WTC11 (cell line): ENCODE data around the gene IL1RAPL2. TPM values are rescaled to one million over a fixed set of nuclear protein-coding genes. Genes with fewer than 3 reads are reported as not detected.

Experiments
- ATAC-seq: fragments of 200-7000 bp; cut with Tn5 transposase; 2 replicates; pipeline ENCODE4 v1.10.0; 2021; ENCODE audit warnings: mild to moderate bottlenecking, moderate library complexity
- CTCF ChIA-PET: fragments of 300-600 bp; sonication (Branson Sonifier 250); formaldehyde crosslinking; loops from one replicate; lab custom pipeline; 2021; ENCODE audit warnings: antibody characterized with exemption; lab: Charles Lee
- POLR2A ChIA-PET: fragments of 350-600 bp; sonication (Branson Sonifier 250); formaldehyde crosslinking; loops from one replicate; lab custom pipeline; 2021; ENCODE audit warnings: antibody characterized with exemption; lab: Charles Lee
- DNase-seq: peaks from one replicate; pipeline ENCODE4 v3.0.0; 2021; ENCODE audit warnings: low spot score
- H3K27ac Mint-ChIP-seq: 2 replicates; pipeline ENCODE4 v1.8.0; 2021; ENCODE audit warnings: mixed read lengths
- H3K27me3 Mint-ChIP-seq: 2 replicates; pipeline ENCODE4 v1.8.0; 2021; ENCODE audit warnings: low read depth, mild to moderate bottlenecking, moderate library complexity, mixed read lengths
- H3K36me3 Mint-ChIP-seq: 2 replicates; pipeline ENCODE4 v1.8.0; 2021; ENCODE audit warnings: mixed read lengths
- H3K4me1 Mint-ChIP-seq: 2 replicates; pipeline ENCODE4 v1.8.0; 2022; ENCODE audit warnings: mixed read lengths
- H3K4me3 Mint-ChIP-seq: 2 replicates; pipeline ENCODE4 v1.8.0; 2021; ENCODE audit warnings: mild to moderate bottlenecking, moderate library complexity, mixed read lengths
- H3K9me3 Mint-ChIP-seq: 2 replicates; pipeline ENCODE4 v1.8.0; 2021; ENCODE audit warnings: mixed read lengths
- ATF1 ChIP-seq: sonication (generic); formaldehyde crosslinking; IDR thresholded peaks from 2 replicates; pipeline ENCODE4 v1.8.1; 2023; ENCODE audit warnings: mild to moderate bottlenecking, moderate library complexity, missing genetic modification reagents
- HMGA2 ChIP-seq: fragments of 250-450 bp; sonication (Bioruptor Pico); IDR thresholded peaks from 2 replicates; pipeline ENCODE4 v1.4.0; 2021; ENCODE audit warnings: mild to moderate bottlenecking, moderate library complexity
- KAT7 ChIP-seq: sonication (generic); formaldehyde crosslinking; IDR thresholded peaks from 2 replicates; pipeline ENCODE4 v1.8.1; 2023; ENCODE audit warnings: missing genetic modification reagents, mild to moderate bottlenecking, borderline replicate concordance
- NFATC4 ChIP-seq: fragments of 250-450 bp; sonication (Bioruptor Pico); IDR thresholded peaks from 2 replicates; pipeline ENCODE4 v1.9.0; 2021; ENCODE audit warnings: mild to moderate bottlenecking
- NR3C1 ChIP-seq: sonication (generic); formaldehyde crosslinking; conservative IDR thresholded peaks from 2 replicates; pipeline ENCODE4 v1.8.1; 2023; ENCODE audit warnings: low read depth, mild to moderate bottlenecking, missing genetic modification reagents
- RELA ChIP-seq: sonication (generic); formaldehyde crosslinking; IDR thresholded peaks from 2 replicates; pipeline ENCODE4 v1.8.1; 2022; ENCODE audit warnings: missing genetic modification reagents, mild to moderate bottlenecking, borderline replicate concordance
- RORB ChIP-seq: fragments of 250-450 bp; sonication (Bioruptor Pico); IDR thresholded peaks from 2 replicates; pipeline ENCODE4 v1.9.0; 2021; ENCODE audit warnings: mild to moderate bottlenecking
- SP1 ChIP-seq: sonication (generic); formaldehyde crosslinking; conservative IDR thresholded peaks from 2 replicates; pipeline ENCODE4 v1.8.1; 2022; ENCODE audit warnings: missing genetic modification reagents
- TEAD4 ChIP-seq: sonication (generic); formaldehyde crosslinking; IDR thresholded peaks from 2 replicates; pipeline ENCODE4 v1.8.0; 2022; ENCODE audit warnings: mild to moderate bottlenecking, missing genetic modification reagents
- TP53 ChIP-seq: sonication (generic); formaldehyde crosslinking; IDR thresholded peaks from 2 replicates; pipeline ENCODE4 v1.8.1; 2023; ENCODE audit warnings: mild to moderate bottlenecking, missing genetic modification reagents
- ZNF138 ChIP-seq: sonication (generic); formaldehyde crosslinking; conservative IDR thresholded peaks from 2 replicates; pipeline ENCODE4 v1.8.1; 2022; ENCODE audit warnings: mild to moderate bottlenecking, moderate library complexity, missing genetic modification reagents
- ZNF263 ChIP-seq: sonication (generic); formaldehyde crosslinking; IDR thresholded peaks from 2 replicates; pipeline ENCODE4 v1.8.1; 2022; ENCODE audit warnings: low read depth, mild to moderate bottlenecking, moderate library complexity, missing genetic modification reagents
- ZNF671 ChIP-seq: fragments of 250-450 bp; sonication (Bioruptor Pico); IDR thresholded peaks from 2 replicates; pipeline ENCODE4 v1.8.0; 2021; ENCODE audit warnings: mild to moderate bottlenecking
- total RNA-seq: library from RNA; stranded (reverse); gene quantifications from 3 replicates; pipeline ENCODE4 v1.2.3, GENCODE V29; 2021
- TF ChIP-seq, protein P1 (sequence below): fragments of 250-450 bp; sonication (Bioruptor Pico); IDR thresholded peaks from 2 replicates; pipeline ENCODE4 v1.9.0; 2021; ENCODE audit warnings: moderate library complexity, mild to moderate bottlenecking, inconsistent platforms, borderline replicate concordance
- TF ChIP-seq, protein P2 (sequence below): sonication (generic); formaldehyde crosslinking; conservative IDR thresholded peaks from 2 replicates; pipeline ENCODE4 v1.8.1; 2022; ENCODE audit warnings: mild to moderate bottlenecking, missing genetic modification reagents
- TF ChIP-seq, protein P3 (sequence below): sonication (generic); formaldehyde crosslinking; IDR thresholded peaks from 2 replicates; pipeline ENCODE4 v1.8.0; 2023; ENCODE audit warnings: missing genetic modification reagents
- TF ChIP-seq, protein P4 (sequence below): sonication (generic); formaldehyde crosslinking; IDR thresholded peaks from 2 replicates; pipeline ENCODE4 v1.8.1; 2022; ENCODE audit warnings: mild to moderate bottlenecking, moderate library complexity, missing genetic modification reagents
- TF ChIP-seq, protein P5 (sequence below): sonication (generic); formaldehyde crosslinking; IDR thresholded peaks from 2 replicates; pipeline ENCODE4 v1.8.1; 2023; ENCODE audit warnings: mild to moderate bottlenecking, missing genetic modification reagents
- TF ChIP-seq, protein P6 (sequence below): fragments of 250-450 bp; sonication (Bioruptor Pico); IDR thresholded peaks from 2 replicates; pipeline ENCODE4 v1.9.0; 2021; ENCODE audit warnings: mild to moderate bottlenecking, borderline replicate concordance

Gene IL1RAPL2
- total RNA-seq, 1 experiment from 2014 or later: 0.09 TPM

DNA sequence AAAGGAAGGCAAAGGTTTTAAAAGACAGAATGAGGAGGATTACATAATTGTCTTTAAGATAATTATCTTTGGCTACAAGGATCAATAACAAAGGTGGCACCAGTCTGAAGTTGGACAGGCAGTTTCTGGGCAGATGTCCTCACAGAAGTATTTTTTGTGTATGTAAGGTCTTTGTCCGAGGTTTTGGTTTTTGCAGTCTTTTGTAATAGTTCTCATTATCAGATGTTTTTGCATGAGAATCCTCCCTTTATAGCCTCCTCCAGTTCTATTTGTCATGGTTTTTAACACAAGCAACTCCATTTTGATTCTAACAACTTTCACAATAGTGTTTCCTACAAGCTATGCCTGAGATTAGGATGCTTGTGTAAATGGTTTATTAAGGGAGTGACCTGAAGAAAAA is 286.2 kb downstream of the IL1RAPL2 start:
- Mint-ChIP-seq H3K9me3 (no peaks in the 10 kb centered on the region), H3K36me3 (no peaks in the 10 kb centered on the region), H3K27ac (no peak overlapping the region; the same call in 1 of the 2 replicates), H3K4me1 (peaks cover 24% of the 10 kb centered on the region), H3K4me3 (no peak overlapping the region), H3K27me3 (no peaks in the 10 kb centered on the region)
- ChIA-PET CTCF (no interaction called here), POLR2A (no interaction called here)
- DNase-seq (no peak), ATAC-seq (no peak)
- TF ChIP-seq, protein P1, sequence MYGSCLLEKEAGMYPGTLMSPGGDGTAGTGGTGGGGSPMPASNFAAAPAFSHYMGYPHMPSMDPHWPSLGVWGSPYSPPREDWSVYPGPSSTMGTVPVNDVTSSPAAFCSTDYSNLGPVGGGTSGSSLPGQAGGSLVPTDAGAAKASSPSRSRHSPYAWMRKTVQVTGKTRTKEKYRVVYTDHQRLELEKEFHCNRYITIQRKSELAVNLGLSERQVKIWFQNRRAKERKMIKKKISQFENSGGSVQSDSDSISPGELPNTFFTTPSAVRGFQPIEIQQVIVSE (CRISPR knock-in tag): no peak
- no peak for TF ChIP-seq KAT7 (CRISPR knock-in tag)
- no peak for TF ChIP-seq ATF1
- no peak for TF ChIP-seq HMGA2 (CRISPR knock-in tag)
- TF ChIP-seq SP1 (CRISPR knock-in tag): no peak
- no peak for TF ChIP-seq NR3C1 (CRISPR knock-in tag)
- TF ChIP-seq RELA (CRISPR knock-in tag): no peak
- TF ChIP-seq, protein P2, sequence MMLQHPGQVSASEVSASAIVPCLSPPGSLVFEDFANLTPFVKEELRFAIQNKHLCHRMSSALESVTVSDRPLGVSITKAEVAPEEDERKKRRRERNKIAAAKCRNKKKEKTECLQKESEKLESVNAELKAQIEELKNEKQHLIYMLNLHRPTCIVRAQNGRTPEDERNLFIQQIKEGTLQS (CRISPR knock-in tag): no peak
- TF ChIP-seq, protein P3, sequence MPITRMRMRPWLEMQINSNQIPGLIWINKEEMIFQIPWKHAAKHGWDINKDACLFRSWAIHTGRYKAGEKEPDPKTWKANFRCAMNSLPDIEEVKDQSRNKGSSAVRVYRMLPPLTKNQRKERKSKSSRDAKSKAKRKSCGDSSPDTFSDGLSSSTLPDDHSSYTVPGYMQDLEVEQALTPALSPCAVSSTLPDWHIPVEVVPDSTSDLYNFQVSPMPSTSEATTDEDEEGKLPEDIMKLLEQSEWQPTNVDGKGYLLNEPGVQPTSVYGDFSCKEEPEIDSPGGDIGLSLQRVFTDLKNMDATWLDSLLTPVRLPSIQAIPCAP (CRISPR knock-in tag): no peak
- TF ChIP-seq TP53: no peak

DNA sequence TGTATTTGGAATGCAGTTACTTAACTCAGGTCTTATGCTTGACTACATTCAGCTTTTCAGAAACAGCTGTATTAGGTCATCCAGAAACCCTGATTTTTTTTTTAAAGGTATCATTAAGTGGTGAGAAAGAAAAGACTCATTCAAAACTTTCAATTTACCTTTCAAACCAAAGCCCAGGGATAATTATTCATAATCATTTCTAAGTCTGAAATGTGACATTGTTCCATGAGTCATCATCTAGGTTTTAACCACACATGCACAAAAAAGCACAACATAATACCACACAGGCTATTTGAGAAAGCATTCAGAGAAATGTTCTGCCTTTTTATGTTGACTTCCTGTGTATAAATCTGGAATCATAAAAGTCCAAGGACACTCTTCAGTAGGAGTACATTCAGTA is 288.2 kb downstream of the IL1RAPL2 start:
- Mint-ChIP-seq H3K27me3 (no peaks in the 10 kb centered on the region), H3K9me3 (no peaks in the 10 kb centered on the region), H3K4me1 (peaks cover 24% of the 10 kb centered on the region), H3K4me3 (no peak overlapping the region), H3K36me3 (no peaks in the 10 kb centered on the region), H3K27ac (no peak overlapping the region)
- ATAC-seq: no peak
- ChIA-PET POLR2A (no interaction called here), CTCF (no interaction called here)
- no peak for DNase-seq
- TF ChIP-seq TEAD4 (no peak), ZNF138 (no peak), RORB (CRISPR knock-in tag) (no peak), NFATC4 (CRISPR knock-in tag) (no peak), ZNF263 (no peak), ZNF671 (no peak), RELA (CRISPR knock-in tag) (no peak), KAT7 (CRISPR knock-in tag) (no peak), ATF1 (no peak), HMGA2 (CRISPR knock-in tag) (no peak)
- TF ChIP-seq, protein P4, sequence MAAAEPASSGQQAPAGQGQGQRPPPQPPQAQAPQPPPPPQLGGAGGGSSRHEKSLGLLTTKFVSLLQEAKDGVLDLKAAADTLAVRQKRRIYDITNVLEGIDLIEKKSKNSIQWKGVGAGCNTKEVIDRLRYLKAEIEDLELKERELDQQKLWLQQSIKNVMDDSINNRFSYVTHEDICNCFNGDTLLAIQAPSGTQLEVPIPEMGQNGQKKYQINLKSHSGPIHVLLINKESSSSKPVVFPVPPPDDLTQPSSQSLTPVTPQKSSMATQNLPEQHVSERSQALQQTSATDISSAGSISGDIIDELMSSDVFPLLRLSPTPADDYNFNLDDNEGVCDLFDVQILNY (CRISPR knock-in tag): no peak
- TF ChIP-seq, protein P5, sequence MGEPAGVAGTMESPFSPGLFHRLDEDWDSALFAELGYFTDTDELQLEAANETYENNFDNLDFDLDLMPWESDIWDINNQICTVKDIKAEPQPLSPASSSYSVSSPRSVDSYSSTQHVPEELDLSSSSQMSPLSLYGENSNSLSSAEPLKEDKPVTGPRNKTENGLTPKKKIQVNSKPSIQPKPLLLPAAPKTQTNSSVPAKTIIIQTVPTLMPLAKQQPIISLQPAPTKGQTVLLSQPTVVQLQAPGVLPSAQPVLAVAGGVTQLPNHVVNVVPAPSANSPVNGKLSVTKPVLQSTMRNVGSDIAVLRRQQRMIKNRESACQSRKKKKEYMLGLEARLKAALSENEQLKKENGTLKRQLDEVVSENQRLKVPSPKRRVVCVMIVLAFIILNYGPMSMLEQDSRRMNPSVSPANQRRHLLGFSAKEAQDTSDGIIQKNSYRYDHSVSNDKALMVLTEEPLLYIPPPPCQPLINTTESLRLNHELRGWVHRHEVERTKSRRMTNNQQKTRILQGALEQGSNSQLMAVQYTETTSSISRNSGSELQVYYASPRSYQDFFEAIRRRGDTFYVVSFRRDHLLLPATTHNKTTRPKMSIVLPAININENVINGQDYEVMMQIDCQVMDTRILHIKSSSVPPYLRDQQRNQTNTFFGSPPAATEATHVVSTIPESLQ (CRISPR knock-in tag): no peak
- TF ChIP-seq, protein P6, sequence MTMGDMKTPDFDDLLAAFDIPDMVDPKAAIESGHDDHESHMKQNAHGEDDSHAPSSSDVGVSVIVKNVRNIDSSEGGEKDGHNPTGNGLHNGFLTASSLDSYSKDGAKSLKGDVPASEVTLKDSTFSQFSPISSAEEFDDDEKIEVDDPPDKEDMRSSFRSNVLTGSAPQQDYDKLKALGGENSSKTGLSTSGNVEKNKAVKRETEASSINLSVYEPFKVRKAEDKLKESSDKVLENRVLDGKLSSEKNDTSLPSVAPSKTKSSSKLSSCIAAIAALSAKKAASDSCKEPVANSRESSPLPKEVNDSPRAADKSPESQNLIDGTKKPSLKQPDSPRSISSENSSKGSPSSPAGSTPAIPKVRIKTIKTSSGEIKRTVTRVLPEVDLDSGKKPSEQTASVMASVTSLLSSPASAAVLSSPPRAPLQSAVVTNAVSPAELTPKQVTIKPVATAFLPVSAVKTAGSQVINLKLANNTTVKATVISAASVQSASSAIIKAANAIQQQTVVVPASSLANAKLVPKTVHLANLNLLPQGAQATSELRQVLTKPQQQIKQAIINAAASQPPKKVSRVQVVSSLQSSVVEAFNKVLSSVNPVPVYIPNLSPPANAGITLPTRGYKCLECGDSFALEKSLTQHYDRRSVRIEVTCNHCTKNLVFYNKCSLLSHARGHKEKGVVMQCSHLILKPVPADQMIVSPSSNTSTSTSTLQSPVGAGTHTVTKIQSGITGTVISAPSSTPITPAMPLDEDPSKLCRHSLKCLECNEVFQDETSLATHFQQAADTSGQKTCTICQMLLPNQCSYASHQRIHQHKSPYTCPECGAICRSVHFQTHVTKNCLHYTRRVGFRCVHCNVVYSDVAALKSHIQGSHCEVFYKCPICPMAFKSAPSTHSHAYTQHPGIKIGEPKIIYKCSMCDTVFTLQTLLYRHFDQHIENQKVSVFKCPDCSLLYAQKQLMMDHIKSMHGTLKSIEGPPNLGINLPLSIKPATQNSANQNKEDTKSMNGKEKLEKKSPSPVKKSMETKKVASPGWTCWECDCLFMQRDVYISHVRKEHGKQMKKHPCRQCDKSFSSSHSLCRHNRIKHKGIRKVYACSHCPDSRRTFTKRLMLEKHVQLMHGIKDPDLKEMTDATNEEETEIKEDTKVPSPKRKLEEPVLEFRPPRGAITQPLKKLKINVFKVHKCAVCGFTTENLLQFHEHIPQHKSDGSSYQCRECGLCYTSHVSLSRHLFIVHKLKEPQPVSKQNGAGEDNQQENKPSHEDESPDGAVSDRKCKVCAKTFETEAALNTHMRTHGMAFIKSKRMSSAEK (CRISPR knock-in tag): no peak
- TF ChIP-seq, all 79 proteins: peak for 0
